ENCODE results near the gene ACSL6. TPM values are rescaled to one million over a fixed set of nuclear protein-coding genes. Genes with fewer than 3 reads are reported as not detected.

Gene ACSL6
- total RNA-seq, 2 donors from 2014 or later, result 0.04 to 0.73 TPM

GRCh38 chr5:131943916-131944315, 67.5 kb downstream of the ACSL6 start:
- no peak for TF ChIP-seq CTCF (conservative IDR thresholded peaks at IDR 0.05)
- H3K9ac ChIP-seq (ENCODE audit: extremely low read depth, low read length, poor library complexity, severe bottlenecking), result no peak overlapping the region
- 88% methylated on average over 2 of the region's 2 CpGs; no CpG with 5 or more reads in 1 of the 2 experiments for WGBS, 2 experiments (ENCODE audit: insufficient coverage in 1 of 2, insufficient read length in 1 of 2)
- Mint-ChIP-seq H3K27ac (no peak overlapping the region), H3K9me3 (no peaks in the 10 kb centered on the region), H3K4me1 (no peaks in the 10 kb centered on the region), H3K27me3 (ENCODE audit: insufficient read depth) (peaks cover 2% of the 10 kb centered on the region), H3K36me3 (ENCODE audit: low read depth) (no peaks in the 10 kb centered on the region), H3K4me3 (no peak overlapping the region)
- no peaks in the 10 kb centered on the region for H3K36me3 ChIP-seq (ENCODE audit: control insufficient read depth, insufficient read depth, low read length)
- H3K4me3 ChIP-seq (ENCODE audit: low read length), result no peak overlapping the region
- DNase-seq, result no peak
- no peaks in the 10 kb centered on the region for H3K4me1 ChIP-seq (ENCODE audit: control insufficient read depth, insufficient read depth, low read length)
- no peak overlapping the region for H3K27ac ChIP-seq (ENCODE audit: low read depth, low read length)
- H3K9me3 ChIP-seq (ENCODE audit: control insufficient read depth, low read length), result no peaks in the 10 kb centered on the region
- no peaks in the 10 kb centered on the region for H3K27me3 ChIP-seq (ENCODE audit: control insufficient read depth, insufficient read depth, low read length, poor library complexity, severe bottlenecking)

GRCh38 chr5:131942016-131942415, 69.4 kb downstream of the ACSL6 start:
- no peak overlapping the region for H3K4me3 Mint-ChIP-seq
- no peak for TF ChIP-seq CTCF (conservative IDR thresholded peaks at IDR 0.05)
- H3K27ac ChIP-seq (ENCODE audit: low read depth, low read length), result no peak overlapping the region

GRCh38 chr5:131939690-131940345, 71.6 kb downstream of the ACSL6 start:
- Mint-ChIP-seq H3K9me3 (no peaks in the 10 kb centered on the region), H3K4me1 (no peaks in the 10 kb centered on the region), H3K27ac (no peak overlapping the region), H3K4me3 (no peak overlapping the region), H3K36me3 (ENCODE audit: low read depth) (no peaks in the 10 kb centered on the region), H3K27me3 (ENCODE audit: insufficient read depth) (no peaks in the 10 kb centered on the region)
- Histone ChIP-seq H3K9ac (ENCODE audit: extremely low read depth, low read length, poor library complexity, severe bottlenecking) (no peak overlapping the region), H3K36me3 (ENCODE audit: control insufficient read depth, insufficient read depth, low read length) (no peaks in the 10 kb centered on the region), H3K4me1 (ENCODE audit: control insufficient read depth, insufficient read depth, low read length) (no peaks in the 10 kb centered on the region), H3K27ac (ENCODE audit: low read depth, low read length) (no peak overlapping the region), H3K9me3 (ENCODE audit: control insufficient read depth, low read length) (no peaks in the 10 kb centered on the region), H3K4me3 (ENCODE audit: low read length) (no peak overlapping the region), H3K27me3 (ENCODE audit: control insufficient read depth, insufficient read depth, low read length, poor library complexity, severe bottlenecking) (no peaks in the 10 kb centered on the region)
- DNase-seq, result no peak
- 86 to 93% methylated on average over 2 of the region's 3 CpGs for WGBS, 2 experiments (ENCODE audit: insufficient coverage in 1 of 2, insufficient read length in 1 of 2)
- no peak for TF ChIP-seq CTCF (conservative IDR thresholded peaks at IDR 0.05)

More at GRCh38 chr5:131942016-131942415, 69.4 kb downstream of the ACSL6 start:
- Mint-ChIP-seq H3K4me1 (no peaks in the 10 kb centered on the region), H3K27ac (no peak overlapping the region), H3K9me3 (no peaks in the 10 kb centered on the region), H3K36me3 (ENCODE audit: low read depth) (no peaks in the 10 kb centered on the region), H3K27me3 (ENCODE audit: insufficient read depth) (no peaks in the 10 kb centered on the region)
- DNase-seq, result no peak
- no peaks in the 10 kb centered on the region for H3K4me1 ChIP-seq (ENCODE audit: control insufficient read depth, insufficient read depth, low read length)
- no peak overlapping the region for H3K4me3 ChIP-seq (ENCODE audit: low read length)
- no peaks in the 10 kb centered on the region for H3K36me3 ChIP-seq (ENCODE audit: control insufficient read depth, insufficient read depth, low read length)
- no peak overlapping the region for H3K9ac ChIP-seq (ENCODE audit: extremely low read depth, low read length, poor library complexity, severe bottlenecking)
- no peaks in the 10 kb centered on the region for H3K27me3 ChIP-seq (ENCODE audit: control insufficient read depth, insufficient read depth, low read length, poor library complexity, severe bottlenecking)
- H3K9me3 ChIP-seq (ENCODE audit: control insufficient read depth, low read length), result no peaks in the 10 kb centered on the region

Measured in endodermal cell (in vitro differentiated cells).